ENCODE results near the gene RHOXF2. TPM values are rescaled to one million over a fixed set of nuclear protein-coding genes. Genes with fewer than 3 reads are reported as not detected.
"Not testable (repeated sequence)": the region's sequence is repeated elsewhere in the genome, so short reads cannot be mapped to it uniquely, and the experiment has no call there.

Gene RHOXF2
- total RNA-seq, 5 donors from 2014 or later (not counting 1 experiment from before 2014, with no cell fraction given): 0.09 to 0.10 TPM; not detected in 3

GRCh38 chrX:120193720-120194119, 35.3 kb downstream of the RHOXF2 start:
- H3K4me1 ChIP-seq (ENCODE audit: control insufficient read depth in 1 of 2, extremely low read depth in 1 of 2, insufficient read depth in 2 of 2, low read length in 2 of 2); POLR2A ChIA-PET; ATAC-seq (replicated peaks in 1 of 4); H3K9me3 Mint-ChIP-seq; H3K27me3 ChIP-seq (replicated peaks in 1 of 2; ENCODE audit: control insufficient read depth in 2 of 2, extremely low read depth in 1 of 2, insufficient read depth in 2 of 2, low read length in 1 of 2); H3K4me3 ChIP-seq (ENCODE audit: control insufficient read depth in 1 of 2, extremely low read depth in 1 of 2, low read length in 1 of 2); H3K4me1 Mint-ChIP-seq; H3K9me3 ChIP-seq; H3K4me3 Mint-ChIP-seq; H3K27ac ChIP-seq (ENCODE audit: low read length); H3K36me3 Mint-ChIP-seq; H3K27ac Mint-ChIP-seq; DNase-seq; H3K27me3 Mint-ChIP-seq; CTCF ChIA-PET; H3K36me3 ChIP-seq (ENCODE audit: control insufficient read depth in 2 of 2, extremely low read depth in 1 of 2, insufficient read depth in 1 of 2, low read length in 1 of 2): not testable (repeated sequence)
- WGBS (ENCODE audit: insufficient coverage): no CpG with 5 or more reads among the region's 2 CpGs

GRCh38 chrX:120195786-120196185, 37.4 kb downstream of the RHOXF2 start:
- H3K4me1 Mint-ChIP-seq; H3K27ac ChIP-seq (ENCODE audit: low read length); DNase-seq; H3K27me3 ChIP-seq (replicated peaks in 1 of 2; ENCODE audit: control insufficient read depth in 2 of 2, extremely low read depth in 1 of 2, insufficient read depth in 2 of 2, low read length in 1 of 2); H3K36me3 Mint-ChIP-seq; H3K4me1 ChIP-seq (ENCODE audit: control insufficient read depth in 1 of 2, extremely low read depth in 1 of 2, insufficient read depth in 2 of 2, low read length in 2 of 2); ATAC-seq (replicated peaks in 1 of 4); CTCF ChIA-PET; H3K4me3 ChIP-seq (ENCODE audit: control insufficient read depth in 1 of 2, extremely low read depth in 1 of 2, low read length in 1 of 2); H3K36me3 ChIP-seq (ENCODE audit: control insufficient read depth in 2 of 2, extremely low read depth in 1 of 2, insufficient read depth in 1 of 2, low read length in 1 of 2); POLR2A ChIA-PET; H3K9me3 Mint-ChIP-seq; H3K4me3 Mint-ChIP-seq; H3K9me3 ChIP-seq; H3K27ac Mint-ChIP-seq; H3K27me3 Mint-ChIP-seq: not testable (repeated sequence)
- WGBS (ENCODE audit: insufficient coverage): no CpG with 5 or more reads among the region's 6 CpGs

GRCh38 chrX:120196626-120197283, 38.3 kb downstream of the RHOXF2 start:
- H3K9me3 ChIP-seq; H3K27ac ChIP-seq (ENCODE audit: low read length); ATAC-seq (replicated peaks in 1 of 4); DNase-seq; CTCF ChIA-PET; H3K27me3 ChIP-seq (replicated peaks in 1 of 2; ENCODE audit: control insufficient read depth in 2 of 2, extremely low read depth in 1 of 2, insufficient read depth in 2 of 2, low read length in 1 of 2); H3K4me1 ChIP-seq (ENCODE audit: control insufficient read depth in 1 of 2, extremely low read depth in 1 of 2, insufficient read depth in 2 of 2, low read length in 2 of 2); POLR2A ChIA-PET; H3K4me3 Mint-ChIP-seq; H3K27me3 Mint-ChIP-seq; H3K4me1 Mint-ChIP-seq; H3K36me3 Mint-ChIP-seq; H3K27ac Mint-ChIP-seq; H3K4me3 ChIP-seq (ENCODE audit: control insufficient read depth in 1 of 2, extremely low read depth in 1 of 2, low read length in 1 of 2); H3K36me3 ChIP-seq (ENCODE audit: control insufficient read depth in 2 of 2, extremely low read depth in 1 of 2, insufficient read depth in 1 of 2, low read length in 1 of 2); H3K9me3 Mint-ChIP-seq: not testable (repeated sequence)
- no CpG with 5 or more reads among the region's 8 CpGs for WGBS (ENCODE audit: insufficient coverage)

GRCh38 chrX:120200851-120201250, 42.4 kb downstream of the RHOXF2 start:
- no peak for ATAC-seq (replicated peaks in 1 of 4)
- H3K27me3 ChIP-seq (replicated peaks in 1 of 2; ENCODE audit: control insufficient read depth in 2 of 2, extremely low read depth in 1 of 2, insufficient read depth in 2 of 2, low read length in 1 of 2): no peaks in the 10 kb centered on the region
- H3K9me3 ChIP-seq: no peaks in the 10 kb centered on the region
- no peak overlapping the region for H3K4me3 ChIP-seq (ENCODE audit: control insufficient read depth in 1 of 2, extremely low read depth in 1 of 2, low read length in 1 of 2)
- H3K4me3 Mint-ChIP-seq: no peak overlapping the region
- peaks cover 0 to 6% of the 10 kb centered on the region in 2 donors for H3K27me3 Mint-ChIP-seq
- no peak overlapping the region for H3K27ac Mint-ChIP-seq
- no peak for DNase-seq
- peaks cover 0 to 3% of the 10 kb centered on the region in 2 donors for H3K36me3 ChIP-seq (ENCODE audit: control insufficient read depth in 2 of 2, extremely low read depth in 1 of 2, insufficient read depth in 1 of 2, low read length in 1 of 2)
- no peaks in the 10 kb centered on the region for H3K4me1 ChIP-seq (ENCODE audit: control insufficient read depth in 1 of 2, extremely low read depth in 1 of 2, insufficient read depth in 2 of 2, low read length in 2 of 2)
- WGBS (ENCODE audit: insufficient coverage): 100% methylated on average over 6 of the region's 11 CpGs
- H3K27ac ChIP-seq (ENCODE audit: low read length): no peak overlapping the region
- CTCF ChIA-PET: no interaction called here
- peaks cover 8% of the 10 kb centered on the region for H3K36me3 Mint-ChIP-seq
- no peaks in the 10 kb centered on the region for H3K9me3 Mint-ChIP-seq
- POLR2A ChIA-PET: interaction anchor here in 1 of 2 donors (0.8 kb wide), 1 partner anchor 349 kb away, joined by 3 read pairs; no protein-coding TSS in a partner anchor
- H3K4me1 Mint-ChIP-seq: peaks cover 0 to 7% (median 6%) of the 10 kb centered on the region in 3 donors

DNA sequence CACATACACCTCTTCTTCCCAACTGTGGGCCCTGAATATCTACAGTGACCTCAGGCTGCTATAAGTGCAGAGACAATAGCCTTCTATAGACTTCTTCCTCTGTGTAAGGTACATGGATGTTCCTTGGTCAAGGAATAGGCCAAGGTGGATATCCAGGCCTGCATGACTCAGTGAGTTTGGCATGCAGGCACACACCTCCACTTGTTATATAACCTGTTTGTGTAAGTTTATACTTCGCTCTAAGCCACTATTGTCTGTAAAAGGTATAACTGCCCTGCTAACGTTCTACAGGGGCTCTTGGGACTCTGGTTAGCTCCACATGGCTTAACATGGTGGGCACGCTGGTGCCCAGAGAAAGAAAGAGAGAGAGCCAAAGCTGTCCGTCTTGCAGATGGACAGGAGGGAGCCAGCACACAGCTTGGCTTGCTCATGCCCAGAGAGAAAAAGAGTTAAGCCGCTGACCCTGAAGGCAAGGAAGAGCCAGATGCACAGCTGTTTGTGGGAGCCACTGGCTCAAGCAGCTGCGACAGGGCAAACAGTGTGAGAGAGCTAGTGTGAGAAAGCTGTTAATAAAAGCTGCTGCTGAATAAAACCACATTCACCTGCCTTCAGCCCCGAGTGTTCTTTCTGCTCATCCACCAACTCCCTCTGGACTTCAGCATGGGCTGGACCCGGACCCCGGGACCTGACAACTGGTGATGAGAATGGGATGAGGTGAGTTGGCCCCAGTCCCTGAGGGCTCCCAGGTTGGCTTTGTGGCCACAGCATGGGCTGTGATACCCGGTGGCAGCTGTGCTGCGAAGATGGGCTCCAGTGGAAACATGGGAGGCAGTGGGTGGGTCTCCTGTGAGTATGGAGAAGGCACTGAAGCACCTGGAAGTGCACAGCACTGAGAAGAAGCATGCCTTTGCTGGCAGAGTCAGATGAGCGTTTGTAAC, 47.7 kb downstream of the RHOXF2 start:
- ChIA-PET POLR2A (no interaction called here), CTCF (no interaction called here)
- peaks cover 0 to 2% (median 0%) of the 10 kb centered on the region in 3 donors for H3K4me1 Mint-ChIP-seq
- Histone ChIP-seq H3K4me1 (ENCODE audit: control insufficient read depth in 1 of 2, extremely low read depth in 1 of 2, insufficient read depth in 2 of 2, low read length in 2 of 2) (no peaks in the 10 kb centered on the region), H3K27me3 (replicated peaks in 1 of 2; ENCODE audit: control insufficient read depth in 2 of 2, extremely low read depth in 1 of 2, insufficient read depth in 2 of 2, low read length in 1 of 2) (no peaks in the 10 kb centered on the region), H3K9me3 (no peaks in the 10 kb centered on the region), H3K36me3 (ENCODE audit: control insufficient read depth in 2 of 2, extremely low read depth in 1 of 2, insufficient read depth in 1 of 2, low read length in 1 of 2) (peaks cover 0 to 3% of the 10 kb centered on the region in 2 donors), H3K4me3 (ENCODE audit: control insufficient read depth in 1 of 2, extremely low read depth in 1 of 2, low read length in 1 of 2) (no peak overlapping the region), H3K27ac (ENCODE audit: low read length) (no peak overlapping the region)
- WGBS (ENCODE audit: insufficient coverage): 93% methylated on average over 3 of the region's 12 CpGs
- no peak overlapping the region for H3K4me3 Mint-ChIP-seq
- H3K27me3 Mint-ChIP-seq: no peaks in the 10 kb centered on the region
- no peak overlapping the region for H3K27ac Mint-ChIP-seq
- peaks cover 15% of the 10 kb centered on the region for H3K36me3 Mint-ChIP-seq
- H3K9me3 Mint-ChIP-seq: no peaks in the 10 kb centered on the region
- ATAC-seq (replicated peaks in 1 of 4): no peak
- no peak for DNase-seq

GRCh38 chrX:120207009-120207605, 48.7 kb downstream of the RHOXF2 start:
- Mint-ChIP-seq H3K4me3 (no peak overlapping the region), H3K36me3 (peaks cover 15% of the 10 kb centered on the region), H3K27ac (no peak overlapping the region), H3K9me3 (no peaks in the 10 kb centered on the region), H3K27me3 (no peaks in the 10 kb centered on the region), H3K4me1 (peaks cover 0 to 2% (median 0%) of the 10 kb centered on the region in 3 donors)
- Histone ChIP-seq H3K4me1 (ENCODE audit: control insufficient read depth in 1 of 2, extremely low read depth in 1 of 2, insufficient read depth in 2 of 2, low read length in 2 of 2) (no peaks in the 10 kb centered on the region), H3K36me3 (ENCODE audit: control insufficient read depth in 2 of 2, extremely low read depth in 1 of 2, insufficient read depth in 1 of 2, low read length in 1 of 2) (peaks cover 0 to 3% of the 10 kb centered on the region in 2 donors), H3K4me3 (ENCODE audit: control insufficient read depth in 1 of 2, extremely low read depth in 1 of 2, low read length in 1 of 2) (no peak overlapping the region), H3K9me3 (no peaks in the 10 kb centered on the region), H3K27ac (ENCODE audit: low read length) (no peak overlapping the region), H3K27me3 (replicated peaks in 1 of 2; ENCODE audit: control insufficient read depth in 2 of 2, extremely low read depth in 1 of 2, insufficient read depth in 2 of 2, low read length in 1 of 2) (no peaks in the 10 kb centered on the region)
- ATAC-seq (replicated peaks in 1 of 4) (no peak), DNase-seq (no peak)
- CTCF ChIA-PET: no interaction called here
- POLR2A ChIA-PET: no interaction called here
- 100% methylated on average over 4 of the region's 8 CpGs for WGBS (ENCODE audit: insufficient coverage)
